NCI-H82 treated with DMSO at 0.1 percent for 48 hours (cell line): ENCODE measurements around the gene BEX4.
"Not testable (repeated sequence)": the region's sequence is repeated elsewhere in the genome, so short reads cannot be mapped to it uniquely, and the experiment has no call there.

ENCODE experiments used
- DNase-seq: peaks from one replicate; lab custom pipeline; 2025; ENCODE audit not compliant: unreplicated experiment; lab: John Stamatoyannopoulos, UW

The BEX4 gene

GRCh38 chrX:103214870-103215424 is at the start of gene BEX4:
Gene BEX4, plus strand, starts transcription at chrX:103215108. Its CDS starts 1,046 bp downstream, at chrX:103216154.
- peak; percentile 29 for DNase-seq

DNA sequence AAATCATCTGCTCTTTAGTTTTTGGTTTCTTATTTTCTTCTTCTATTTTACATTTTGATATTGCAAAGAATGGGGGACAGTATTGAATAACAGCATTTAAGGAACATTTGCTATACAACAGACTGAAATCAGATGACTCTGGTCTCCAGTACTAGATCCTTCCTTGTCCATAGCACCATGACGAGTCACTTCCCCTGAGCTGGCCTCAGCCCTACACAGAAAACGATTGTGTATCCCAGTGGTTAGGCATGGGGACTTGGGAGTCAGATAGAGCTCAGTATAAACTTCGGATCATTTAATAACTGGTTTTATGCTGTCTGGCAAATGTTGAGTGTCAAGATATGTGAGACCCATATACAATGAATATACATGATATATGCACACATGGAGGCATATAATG is 44.7 kb upstream of the BEX4 start:
- DNase-seq, result no peak

DNA sequence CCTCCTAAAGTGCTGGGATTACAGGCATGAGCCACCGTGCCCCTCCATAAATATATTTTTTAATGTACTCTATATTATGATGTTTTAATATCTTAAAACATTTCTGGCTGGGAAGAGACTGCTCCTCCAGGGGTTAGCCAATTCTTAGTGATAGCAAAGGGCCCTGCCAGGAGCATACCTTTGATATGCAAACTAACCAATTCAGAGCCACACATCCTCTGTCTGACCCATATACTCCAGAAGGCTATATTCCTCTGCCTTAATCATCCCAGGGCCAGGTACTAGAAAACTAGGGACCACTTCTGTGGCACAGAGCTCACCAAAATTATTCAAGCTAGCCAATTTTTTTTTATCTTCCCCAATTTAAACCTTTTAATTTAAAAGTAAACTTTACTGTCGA is 43.6 kb upstream of the BEX4 start:
- no peak for DNase-seq

- DNase-seq, result not testable (repeated sequence)
Observed at GRCh38 chrX:103175256-103175655, 39.7 kb upstream of the BEX4 start.

GRCh38 chrX:103175944-103176753 is 38.8 kb upstream of the BEX4 start:
- no peak for DNase-seq

DNA sequence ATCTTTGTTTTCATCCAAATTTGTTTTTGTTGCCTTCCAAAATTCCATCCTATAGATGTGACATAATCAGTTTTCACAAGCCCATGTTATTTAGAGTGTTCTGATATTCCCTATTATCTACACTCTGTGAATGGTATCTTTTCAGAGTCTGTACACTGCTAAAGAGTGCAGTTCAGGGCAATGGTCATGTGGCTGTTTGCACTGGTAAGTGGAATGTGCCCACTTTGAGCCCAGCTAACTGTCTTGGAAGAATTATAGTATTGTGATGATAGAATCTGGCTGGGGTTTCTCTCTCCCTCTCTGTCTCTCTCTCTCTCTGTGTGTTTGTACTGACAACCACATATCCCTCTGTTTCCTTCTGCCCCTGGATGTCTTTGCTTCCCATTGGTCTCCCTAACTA is 37.4 kb upstream of the BEX4 start:
- no peak for DNase-seq

DNA sequence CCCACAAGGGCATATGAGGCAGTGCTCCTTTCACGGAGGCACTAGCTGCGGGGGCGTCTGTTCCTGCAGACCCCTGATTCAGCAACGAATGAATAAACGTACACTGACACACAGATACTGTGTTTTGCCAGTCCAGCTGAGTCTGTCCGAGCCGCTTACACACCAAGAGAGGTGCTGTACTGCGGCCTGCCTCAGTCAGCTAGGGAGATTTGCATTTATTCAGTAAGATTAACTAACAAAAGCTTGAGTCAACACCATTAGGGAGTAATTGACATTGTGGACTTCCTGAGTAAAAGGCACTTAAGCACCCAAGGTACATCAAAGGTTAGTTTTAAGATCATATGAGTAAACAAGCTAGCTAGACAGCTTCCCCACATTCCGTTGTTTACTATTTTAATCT is 31.0 kb upstream of the BEX4 start:
- DNase-seq, result no peak

DNA sequence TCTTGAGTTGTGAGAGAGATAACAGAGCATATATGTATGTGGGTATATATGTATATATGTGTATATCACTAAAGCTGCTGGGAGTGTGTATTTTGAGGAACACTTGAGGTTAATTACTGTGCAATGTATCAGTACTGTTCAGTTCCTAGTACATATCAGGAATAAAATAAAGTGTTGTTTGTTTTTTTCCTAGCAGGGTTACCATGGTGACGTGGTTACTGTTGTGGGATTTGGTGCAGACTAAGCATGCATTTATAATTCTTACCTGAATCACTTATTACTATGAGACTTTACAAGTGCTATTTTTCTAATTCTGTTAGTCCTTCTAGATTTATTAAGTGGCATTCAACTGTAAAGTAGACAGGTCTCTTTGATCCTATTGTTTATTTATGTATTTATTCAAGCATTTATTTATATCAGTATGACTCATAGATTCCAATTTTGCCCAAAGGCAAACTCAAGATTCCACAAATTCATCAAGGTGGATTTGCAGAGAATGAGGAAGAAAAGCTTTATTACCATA is 26.9 kb upstream of the BEX4 start:
- DNase-seq, result no peak

GRCh38 chrX:103197721-103198306 is 17.1 kb upstream of the BEX4 start:
- DNase-seq, result no peak

DNA sequence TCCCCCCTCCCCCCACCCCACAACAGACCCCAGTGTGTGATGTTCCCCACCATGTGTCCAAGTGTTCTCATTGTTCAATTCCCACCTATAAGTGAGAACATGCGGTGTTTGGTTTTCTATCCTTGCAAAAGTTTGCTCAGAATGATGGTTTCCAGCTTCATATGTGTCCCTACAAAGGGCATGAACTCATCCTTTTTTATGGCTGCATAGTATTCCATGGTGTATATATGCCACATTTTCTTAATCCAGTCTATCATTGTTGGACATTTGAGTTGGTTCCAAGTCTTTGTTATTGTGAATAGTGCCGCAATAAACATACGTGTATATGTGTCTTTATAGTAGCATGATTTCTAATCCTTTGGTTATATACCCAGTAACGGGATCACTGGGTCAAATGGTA is 16.2 kb upstream of the BEX4 start:
- DNase-seq, result not testable (repeated sequence)

DNA sequence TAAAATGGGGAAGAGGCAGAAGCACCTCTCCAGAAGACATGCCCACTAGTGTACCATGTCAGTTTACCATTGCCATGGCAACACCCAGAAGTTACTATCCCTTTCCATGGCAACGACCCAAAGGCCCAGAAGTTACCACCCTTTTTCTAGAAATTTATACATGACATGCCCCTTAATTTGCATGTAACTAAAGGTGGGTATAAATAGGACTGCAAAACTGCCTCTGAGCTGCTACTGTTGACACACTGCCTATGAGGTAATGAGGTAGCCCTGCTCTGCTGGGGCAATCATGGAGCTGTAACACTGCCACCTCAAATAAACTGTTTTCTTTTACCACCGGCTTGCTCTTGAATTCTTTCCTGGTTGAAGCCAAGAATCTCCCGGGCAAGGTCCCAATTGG is 13.9 kb upstream of the BEX4 start:
- DNase-seq, result no peak

DNA sequence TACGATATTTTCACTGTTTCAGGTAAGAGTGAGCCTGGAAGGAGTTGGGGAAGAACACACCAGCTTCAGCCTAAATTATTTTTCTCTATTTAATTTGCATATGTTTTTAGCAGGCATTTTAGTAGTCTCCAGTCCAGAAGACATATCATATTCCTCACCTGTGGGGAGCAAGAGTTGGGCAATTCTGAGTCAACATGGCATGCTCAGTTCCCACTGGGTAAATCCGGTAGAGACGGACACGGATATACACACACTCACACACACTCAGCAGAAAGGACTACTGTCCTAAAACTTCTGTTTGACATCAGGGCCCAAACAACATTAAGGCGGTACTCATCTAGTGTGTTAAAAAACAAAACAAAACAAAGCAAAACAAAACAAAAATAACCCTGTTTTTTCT is 4.9 kb upstream of the BEX4 start:
- DNase-seq, result no peak

- DNase-seq, result peak; percentile 9
Observed at GRCh38 chrX:103211012-103211715, 3.7 kb upstream of the BEX4 start.

GRCh38 chrX:103212749-103213457 is 2.0 kb upstream of the BEX4 start:
- no peak for DNase-seq

DNA sequence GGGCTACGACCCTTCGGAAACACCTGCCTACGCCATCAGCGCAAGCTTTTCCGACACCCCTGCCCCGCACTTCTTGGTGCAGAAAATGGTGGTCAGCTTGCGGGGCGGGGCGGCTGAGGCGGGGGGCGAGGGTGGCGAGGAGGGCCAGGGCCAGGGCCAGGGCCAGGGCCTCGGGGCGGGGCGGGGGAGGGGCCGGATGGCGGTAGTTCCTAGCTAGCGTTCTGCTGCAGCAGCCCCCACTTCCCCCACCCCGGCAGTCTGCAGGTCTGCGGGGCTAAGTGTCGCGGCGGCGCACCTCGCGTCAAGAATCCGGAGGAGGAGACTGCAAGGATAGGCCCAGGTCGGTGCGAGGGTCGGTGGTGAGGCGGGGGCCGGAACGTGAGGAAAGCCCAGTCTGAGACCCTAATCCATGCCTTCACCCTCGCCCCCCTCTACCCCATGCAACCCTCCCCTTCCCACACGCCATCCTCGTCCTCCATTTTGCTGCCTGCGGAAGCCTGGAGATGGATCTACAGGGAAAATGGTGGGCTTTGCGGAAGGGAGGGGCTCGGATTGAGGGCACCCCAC is 600 bp downstream of the BEX4 start:
- DNase-seq, result no peak

- DNase-seq, result no peak
Observed at GRCh38 chrX:103220511-103221323, 5.8 kb downstream of the BEX4 start.

DNA sequence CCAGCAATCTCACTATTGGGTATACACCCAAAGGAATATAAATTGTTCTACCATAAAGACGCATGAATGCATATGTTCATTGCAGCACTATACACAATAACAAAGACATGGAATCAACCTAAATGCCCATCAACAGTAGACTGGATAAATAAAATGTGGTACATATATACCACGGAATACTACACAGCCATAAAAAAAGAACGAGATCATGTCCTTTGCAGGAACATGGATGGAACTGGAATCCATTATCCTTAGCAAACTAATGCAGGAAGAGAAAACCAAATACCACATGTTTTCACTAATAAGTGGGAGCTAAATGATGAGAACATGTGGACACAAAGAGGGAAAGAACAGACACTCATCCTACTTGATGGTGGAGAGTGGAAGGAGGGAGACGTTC is 11.0 kb downstream of the BEX4 start:
- DNase-seq, result not testable (repeated sequence)

DNA sequence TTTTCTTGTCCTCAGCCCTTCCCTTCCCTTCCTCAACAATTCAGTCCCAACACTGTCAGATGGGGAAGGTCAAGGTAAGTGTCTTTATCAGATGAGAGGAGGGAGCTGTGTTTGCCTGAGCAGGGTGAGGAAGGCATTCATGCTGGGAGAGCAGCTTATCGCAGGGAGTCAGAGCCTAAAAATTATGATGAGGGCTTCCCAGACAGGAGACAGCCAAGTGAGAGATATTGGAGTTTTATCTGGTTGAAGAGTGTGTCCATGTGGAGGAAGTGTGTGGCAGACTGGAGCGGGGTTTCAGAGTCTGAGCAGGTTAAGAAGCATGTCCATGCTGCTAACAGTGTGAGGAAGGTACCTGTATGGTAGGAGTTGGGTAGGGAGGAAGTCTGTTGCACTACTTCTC is 18.4 kb downstream of the BEX4 start:
- DNase-seq, result no peak

DNA sequence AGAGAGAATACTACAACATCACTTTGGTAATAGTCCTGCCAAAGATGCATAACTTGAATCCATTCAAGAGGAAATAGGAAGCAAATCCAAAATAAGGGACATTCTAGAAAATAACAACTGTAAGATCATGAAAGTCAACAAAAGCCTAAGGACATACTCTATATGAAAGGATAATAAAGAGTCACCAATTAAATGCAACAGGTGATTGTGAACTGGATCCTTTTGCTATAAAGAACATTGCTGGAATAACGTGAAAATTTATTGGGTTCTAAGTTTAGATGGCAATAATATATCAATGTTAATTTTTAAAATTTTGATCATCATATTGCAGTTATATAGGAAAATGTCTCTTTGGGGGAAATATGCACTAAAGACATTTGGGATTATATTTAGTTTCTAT is 20.0 kb downstream of the BEX4 start:
- no peak for DNase-seq

GRCh38 chrX:103235608-103236007 is 20.7 kb downstream of the BEX4 start:
- DNase-seq, result not testable (repeated sequence)
